Activated effector memory CD4-positive, alpha-beta T cell treated with anti-CD3 and anti-CD28 coated beads, Interleukin-2, amount 50 U/mL, for 16 hours (primary cell): ENCODE measurements around the gene GABRR1.
"Not testable (repeated sequence)": the region's sequence is repeated elsewhere in the genome, so short reads cannot be mapped to it uniquely, and the experiment has no call there.

Experiments used
- DNase-seq: peaks from one replicate; pipeline ENCODE4 v3.0.0-alpha.2; 2020

Gene GABRR1

GRCh38 chr6:89217299-89217910 is at the start of gene GABRR1:
Gene GABRR1, minus strand, starts transcription at chr6:89217358. Its CDS starts 36 bp downstream, at chr6:89217322.
- DNase-seq, result no peak

GRCh38 chr6:89264296-89264695 is 47.1 kb upstream of the GABRR1 start:
- no peak for DNase-seq

- DNase-seq, result no peak
Measured at GRCh38 chr6:89260832-89261231, 43.7 kb upstream of the GABRR1 start.

- no peak for DNase-seq
Measured at GRCh38 chr6:89260310-89260709, 43.2 kb upstream of the GABRR1 start.

- no peak for DNase-seq
Measured at GRCh38 chr6:89258912-89259311, 41.8 kb upstream of the GABRR1 start.

GRCh38 chr6:89257781-89258180 is 40.6 kb upstream of the GABRR1 start:
- no peak for DNase-seq

- DNase-seq, result no peak
Measured at GRCh38 chr6:89257346-89257745, 40.2 kb upstream of the GABRR1 start.

- no peak for DNase-seq
Measured at GRCh38 chr6:89255417-89255816, 38.3 kb upstream of the GABRR1 start.

GRCh38 chr6:89254569-89254968 is 37.4 kb upstream of the GABRR1 start:
- no peak for DNase-seq

GRCh38 chr6:89252907-89253306 is 35.7 kb upstream of the GABRR1 start:
- DNase-seq, result no peak

GRCh38 chr6:89251976-89252375 is 34.8 kb upstream of the GABRR1 start:
- no peak for DNase-seq

GRCh38 chr6:89251170-89251569 is 34.0 kb upstream of the GABRR1 start:
- DNase-seq, result no peak

GRCh38 chr6:89250239-89250638 is 33.1 kb upstream of the GABRR1 start:
- DNase-seq, result no peak

- no peak for DNase-seq
Measured at GRCh38 chr6:89244241-89244985, 27.3 kb upstream of the GABRR1 start.

- DNase-seq, result no peak
Measured at GRCh38 chr6:89243331-89243629, 26.1 kb upstream of the GABRR1 start.

- DNase-seq, result no peak
Measured at GRCh38 chr6:89242574-89243330, 25.6 kb upstream of the GABRR1 start.

GRCh38 chr6:89239338-89239737 is 22.2 kb upstream of the GABRR1 start:
- no peak for DNase-seq

- DNase-seq, result no peak
Measured at GRCh38 chr6:89237158-89237557, 20.0 kb upstream of the GABRR1 start.

- DNase-seq, result not testable (repeated sequence)
Measured at GRCh38 chr6:89233605-89234004, 16.4 kb upstream of the GABRR1 start.

GRCh38 chr6:89222712-89223039 is 5.5 kb upstream of the GABRR1 start:
- DNase-seq, result no peak

- no peak for DNase-seq
Measured at GRCh38 chr6:89221971-89222711, 5.0 kb upstream of the GABRR1 start.

GRCh38 chr6:89221129-89221528 is 4.0 kb upstream of the GABRR1 start:
- DNase-seq, result no peak

GRCh38 chr6:89216411-89216810 is 747 bp downstream of the GABRR1 start:
- no peak for DNase-seq

GRCh38 chr6:89215391-89215790 is 1.8 kb downstream of the GABRR1 start:
- DNase-seq, result no peak
